NAMALWA (cell line): ENCODE results near the gene IL3RA.
A peak's percentile ranks its signal among the peaks of the same experiment; 100 is the strongest.
"Not testable (repeated sequence)": the region's sequence is repeated elsewhere in the genome, so short reads cannot be mapped to it uniquely, and the experiment has no call there.

Experiments
- DNase-seq: peaks from one replicate; pipeline ENCODE4 v3.0.0-alpha.2; 2015; ENCODE audit warnings: low spot score

The IL3RA gene

GRCh38 chrX:1400049-1400448 is 63.5 kb downstream of the IL3RA start:
- DNase-seq = peak; percentile 0

DNA sequence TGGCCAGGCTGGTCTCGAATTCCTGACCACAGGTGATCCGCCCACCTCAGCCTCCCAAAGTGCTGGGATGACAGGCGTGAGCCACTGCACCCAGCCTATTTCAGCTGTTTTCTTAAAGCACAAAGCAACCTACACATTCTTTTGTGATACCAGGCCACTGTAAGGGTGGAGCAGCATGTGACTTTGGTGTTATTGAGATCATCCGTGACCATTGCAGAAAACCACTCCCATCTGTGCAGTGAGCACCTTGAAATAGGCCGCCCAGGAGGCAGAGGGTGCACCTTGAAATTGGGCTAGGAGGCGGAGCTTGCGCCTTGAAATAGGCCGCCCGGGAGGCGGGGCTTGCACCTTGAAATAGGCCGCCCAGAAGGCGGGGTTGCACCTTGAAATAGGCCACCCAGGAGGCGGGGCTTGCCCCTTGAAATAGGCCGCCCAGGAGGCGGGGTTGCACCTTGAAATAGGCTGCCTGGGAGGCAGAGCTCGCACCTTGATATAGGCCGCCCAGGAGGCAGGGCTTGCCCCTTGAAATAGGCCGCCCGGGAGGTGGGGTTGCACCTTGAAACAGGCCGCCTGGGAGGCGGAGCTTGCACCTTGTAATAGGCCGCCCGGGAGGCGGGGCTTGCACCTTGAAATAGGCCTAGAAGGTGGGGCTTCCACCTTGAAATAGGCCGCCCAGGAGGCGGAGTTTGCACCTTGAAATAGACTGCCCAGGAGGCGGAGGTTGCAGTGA is 64.3 kb downstream of the IL3RA start:
- no peak for DNase-seq

- no peak for DNase-seq
Observed at GRCh38 chrX:1401611-1402430, 65.2 kb downstream of the IL3RA start.

DNA sequence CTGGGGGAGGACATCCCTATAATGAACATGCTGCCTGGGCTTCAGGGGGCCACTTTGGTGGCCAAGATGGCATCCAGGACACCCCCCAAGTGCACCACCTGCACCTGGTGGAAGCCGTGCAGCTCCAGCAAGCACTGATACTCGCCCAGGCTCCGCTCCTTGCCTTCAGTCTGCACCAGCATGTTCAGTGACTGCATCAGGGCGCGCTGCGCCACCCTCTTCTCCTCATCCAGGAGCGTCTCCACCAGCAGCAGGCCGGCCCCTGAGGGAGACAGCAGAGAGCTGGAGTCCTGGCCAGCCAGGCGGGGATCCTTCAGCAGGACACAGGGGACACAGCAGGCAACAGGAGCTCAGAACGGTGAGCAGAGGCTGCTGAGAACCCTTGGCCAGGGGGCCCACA is 66.6 kb downstream of the IL3RA start:
- DNase-seq = no peak

DNA sequence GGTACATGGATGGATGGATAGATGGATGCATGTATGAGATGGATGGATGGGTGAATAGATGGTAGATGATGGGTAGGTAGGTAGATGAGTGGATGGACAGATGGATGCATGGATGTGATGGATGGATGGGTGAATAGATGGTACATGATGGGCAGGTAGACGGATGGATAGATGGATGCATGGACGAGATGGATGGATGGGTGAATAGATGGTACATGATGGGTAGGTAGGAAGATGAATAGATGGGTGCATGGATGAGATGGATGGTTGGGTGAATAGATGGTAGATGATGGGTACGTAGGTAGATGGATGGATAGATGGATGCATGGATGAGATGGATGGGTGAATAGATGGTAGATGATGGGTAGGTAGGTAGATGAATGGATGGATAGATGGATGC is 67.3 kb downstream of the IL3RA start:
- not testable (repeated sequence) for DNase-seq

- not testable (repeated sequence) for DNase-seq
Observed at GRCh38 chrX:1405769-1406168, 69.2 kb downstream of the IL3RA start.

GRCh38 chrX:1407035-1407434 is 70.5 kb downstream of the IL3RA start:
- DNase-seq = no peak

DNA sequence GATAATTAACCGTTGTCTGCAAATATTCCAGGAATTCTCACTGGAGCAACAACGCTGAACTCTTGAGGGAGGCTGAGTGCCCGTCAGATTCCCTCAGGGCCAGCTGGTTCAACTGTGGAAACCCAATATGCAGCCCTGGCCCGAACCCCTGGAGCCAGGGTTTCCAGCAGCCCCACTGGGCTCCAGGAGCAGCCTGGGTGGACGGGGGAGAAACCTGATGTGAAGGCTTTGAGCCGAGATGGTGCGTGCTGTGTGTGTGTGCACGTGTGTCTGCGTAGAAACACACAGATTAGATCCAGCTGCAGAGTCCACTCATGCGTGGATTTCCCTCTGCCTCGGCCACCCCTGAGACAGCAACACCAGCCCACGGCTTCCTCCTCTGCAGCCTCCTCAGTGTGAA is 74.7 kb downstream of the IL3RA start:
- DNase-seq = no peak

GRCh38 chrX:1412551-1413161 is 76.1 kb downstream of the IL3RA start:
- DNase-seq = no peak

- no peak for DNase-seq
Observed at GRCh38 chrX:1416327-1416784, 79.8 kb downstream of the IL3RA start.

DNA sequence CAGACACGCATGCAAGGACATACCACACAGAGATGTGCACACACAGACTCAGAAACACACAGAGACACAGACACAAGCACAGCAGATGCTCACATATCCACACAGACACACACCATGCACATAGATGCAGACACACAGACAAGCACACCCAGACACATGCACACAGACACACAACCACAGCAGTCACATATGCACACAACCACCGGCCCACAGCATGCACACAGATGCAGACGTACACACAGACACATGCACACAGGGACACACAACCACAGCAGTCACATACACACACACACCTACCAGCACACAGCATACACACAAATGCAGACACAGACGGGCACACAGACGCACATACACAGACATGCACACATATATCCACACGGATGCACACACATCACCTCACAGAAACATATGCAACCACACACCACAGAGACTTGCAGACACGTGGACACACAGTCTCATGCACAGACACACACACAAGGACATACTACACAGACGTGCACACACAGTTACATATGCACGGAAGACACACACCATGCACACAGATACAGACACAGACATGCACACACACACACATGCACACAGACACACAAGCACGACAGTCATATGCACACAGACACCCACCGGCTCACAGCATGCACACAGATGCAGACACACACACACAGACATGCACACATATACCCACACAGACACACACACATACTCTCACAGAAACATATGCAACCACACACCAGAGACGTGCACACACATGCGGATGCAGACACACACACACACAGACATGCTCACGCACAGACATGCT is 80.6 kb downstream of the IL3RA start:
- DNase-seq = no peak

- no peak for DNase-seq
Observed at GRCh38 chrX:1417921-1418771, 81.6 kb downstream of the IL3RA start.

GRCh38 chrX:1418901-1419544 is 82.4 kb downstream of the IL3RA start:
- no peak for DNase-seq

DNA sequence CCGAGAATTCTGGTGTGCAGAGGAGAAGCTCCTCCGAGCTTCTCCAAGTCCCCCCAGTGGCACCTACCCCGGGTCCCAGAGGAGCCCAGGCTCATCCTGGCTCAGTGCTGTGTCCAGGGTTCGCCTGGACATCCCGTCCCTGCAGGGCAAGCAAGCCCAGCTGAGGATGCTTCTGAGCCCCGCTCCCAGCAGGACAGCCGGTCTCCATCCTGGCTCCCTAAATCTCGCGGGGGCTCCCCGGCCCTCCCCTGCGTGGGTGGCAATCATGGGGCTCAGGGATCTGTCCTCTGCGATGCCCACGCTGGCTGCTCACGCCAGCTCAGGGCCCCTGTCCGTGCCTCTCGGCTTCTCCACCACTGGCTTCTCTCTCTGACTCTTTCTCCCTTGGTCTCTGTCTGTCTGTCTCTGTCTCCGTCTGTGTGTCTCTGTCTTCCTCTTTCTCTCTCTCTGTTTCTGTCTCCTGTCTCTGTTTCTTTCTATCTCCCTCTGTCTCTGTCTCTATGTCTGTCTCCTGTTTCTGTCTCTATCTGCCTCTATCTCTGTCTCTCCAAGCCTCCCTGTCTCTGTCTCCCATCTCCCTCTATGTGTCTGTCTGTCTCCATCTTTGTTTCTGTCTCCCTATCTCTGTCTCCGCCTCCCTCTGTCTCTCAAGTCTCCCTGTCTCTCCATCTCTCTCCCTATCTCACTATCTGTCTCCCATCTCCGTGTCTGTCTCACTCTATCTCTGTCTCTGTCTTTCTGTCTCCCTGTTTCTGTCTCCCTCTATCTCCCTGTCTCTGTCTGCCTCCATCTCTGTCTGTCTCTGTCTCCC is 83.2 kb downstream of the IL3RA start:
- no peak for DNase-seq

DNA sequence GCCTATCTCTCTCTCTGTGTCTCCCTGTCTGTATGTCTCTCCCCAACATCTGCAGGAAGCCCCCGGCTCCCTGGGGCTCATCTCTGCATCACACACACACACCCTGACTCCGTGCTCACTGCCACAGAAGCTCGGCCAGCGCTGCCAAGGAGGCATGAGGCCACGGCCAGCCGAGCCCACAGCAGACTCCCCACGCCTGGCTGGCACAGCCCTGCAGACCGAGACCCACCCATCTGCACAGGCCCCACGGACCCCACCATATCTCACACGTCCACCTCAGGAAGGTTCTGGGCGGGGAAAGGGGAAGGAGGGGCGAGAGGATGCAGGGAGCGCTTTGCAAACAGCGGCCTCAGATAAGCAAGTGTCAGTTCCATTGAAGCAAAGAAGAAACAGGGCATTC is 83.8 kb downstream of the IL3RA start:
- no peak for DNase-seq

DNA sequence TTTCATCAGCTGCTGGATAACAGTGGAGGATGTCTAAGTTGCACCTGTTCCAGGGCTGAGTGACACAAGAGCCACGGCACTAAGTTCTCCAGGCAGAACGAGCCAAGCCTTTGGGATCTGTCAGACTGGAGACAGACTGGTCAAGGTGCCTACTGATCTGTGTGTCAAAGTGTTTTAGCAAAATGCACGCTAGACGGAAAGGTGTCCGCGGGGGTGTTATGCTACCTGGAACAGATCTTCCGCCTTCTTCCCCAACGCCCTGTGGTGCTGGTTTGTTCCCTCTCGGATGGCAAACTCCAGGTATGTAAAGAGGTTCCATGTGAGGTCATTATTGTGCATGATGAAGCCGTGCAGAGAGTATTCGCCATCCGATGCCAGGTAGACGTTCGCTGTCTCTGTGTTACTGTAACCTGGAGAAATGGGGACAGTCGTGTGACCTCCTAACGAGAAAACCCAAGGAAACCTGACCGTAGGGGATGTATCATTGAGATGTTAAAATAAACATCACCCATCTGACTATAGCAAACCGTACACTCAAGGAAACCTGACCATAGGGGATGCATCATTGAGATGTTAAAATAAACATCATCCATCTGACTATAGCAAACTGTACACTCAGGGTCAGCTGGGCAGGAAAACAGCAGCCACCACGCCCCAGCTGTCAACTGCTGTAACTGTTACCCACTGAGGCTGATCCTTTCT is 85.0 kb downstream of the IL3RA start:
- no peak for DNase-seq

DNA sequence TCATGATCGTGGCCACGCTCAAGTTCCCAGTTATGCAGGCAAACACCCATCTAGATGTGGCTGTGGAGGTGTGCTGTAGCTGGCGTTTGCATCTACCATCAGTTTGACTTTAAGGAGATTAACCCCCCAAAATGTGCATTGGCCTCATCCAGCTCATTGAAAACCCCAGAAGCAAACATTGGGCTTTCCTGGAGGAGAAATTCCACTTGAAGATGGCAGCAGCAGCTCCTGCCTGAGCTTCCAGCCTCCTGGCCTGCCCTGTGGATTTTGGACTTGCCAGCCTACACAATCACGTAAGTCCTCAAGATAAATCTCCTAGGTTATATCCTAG is 85.5 kb downstream of the IL3RA start:
- DNase-seq = no peak

DNA sequence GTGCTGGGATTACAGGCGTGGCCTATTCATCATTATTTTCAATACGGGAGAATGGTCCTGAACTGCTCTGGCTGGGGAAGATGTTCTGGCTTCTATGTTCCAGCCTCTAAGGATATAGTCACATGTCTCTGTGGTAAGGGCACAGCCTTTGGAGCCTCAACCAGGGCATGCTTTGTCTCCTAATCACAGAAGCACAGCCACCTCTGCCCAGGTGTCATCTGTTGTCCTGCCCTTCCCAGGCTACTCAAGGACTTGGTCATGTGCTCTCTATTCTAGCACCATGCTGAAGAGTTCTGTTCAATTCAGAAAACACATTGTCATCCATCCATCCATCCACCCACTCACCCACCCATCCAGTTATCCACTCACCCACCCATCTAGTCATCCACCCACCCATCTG is 86.6 kb downstream of the IL3RA start:
- DNase-seq = no peak

- no peak for DNase-seq
Observed at GRCh38 chrX:1424147-1424851, 87.7 kb downstream of the IL3RA start.
